SK-N-SH (cell line): ENCODE data around the gene SLC7A6. TPM values are rescaled to one million over a fixed set of nuclear protein-coding genes. Genes with fewer than 3 reads are reported as not detected.

ENCODE experiments used
- CTCF ChIA-PET: fragments of 300-600, 350-600 bp; formaldehyde crosslinking; extraction: SDS; loops from one replicate; lab custom pipeline; 2021; lab: Yijun Ruan, JAX
- POLR2A ChIA-PET: fragments of 350-600 bp; sonication (Branson Sonifier 250); formaldehyde crosslinking; extraction: SDS; loops from one replicate; lab custom pipeline; 2020; ENCODE audit warnings: antibody characterized with exemption, inconsistent platforms; lab: Yijun Ruan, JAX
- DNase-seq: peaks from one replicate; pipeline ENCODE4 v3.0.0; 2012
- H2AFZ ChIP-seq: fragments of 200-600 bp; sonication (generic); 2 replicates; pipeline ENCODE4 v1.8.1; 2016; ENCODE audit warnings: antibody characterized with exemption, mild to moderate bottlenecking, low read depth
- H3F3A ChIP-seq: fragments of 200-600 bp; sonication (generic); replicated peaks from 2 replicates; pipeline ENCODE3; 2016; ENCODE audit warnings: antibody characterized with exemption, mild to moderate bottlenecking; ENCODE audit not compliant: insufficient read depth
- H3K27ac ChIP-seq, 2 experiments: fragments of 200-500 bp in 1 of 2; fragments of 200-600 bp in 1 of 2; sonication (Bioruptor generic) in 1 of 2; sonication (generic), shearing (Covaris generic) in 1 of 2; 2 replicates each; pipeline versions ENCODE4 v1.5.1 to v1.6.1; 2014 to 2016; ENCODE audit warnings: low read depth in 2 of 2, inconsistent platforms in 1 of 2, low read length in 1 of 2, mild to moderate bottlenecking in 1 of 2, mixed read lengths in 1 of 2
- H3K27me3 ChIP-seq: fragments of 200-600 bp; sonication (generic), shearing (Covaris generic); 2 replicates; pipeline ENCODE4 v1.6.1; 2016; ENCODE audit warnings: mixed run types; ENCODE audit not compliant: insufficient read depth
- H3K36me3 ChIP-seq, 2 experiments: fragments of 200-500 bp in 1 of 2; fragments of 200-600 bp in 1 of 2; sonication (Bioruptor generic) in 1 of 2; sonication (generic) in 1 of 2; replicated peaks in 1 of 2; 2 replicates each; pipeline versions ENCODE3 to v1.5.1; 2014 to 2016; ENCODE audit warnings: low read length in 1 of 2, mild to moderate bottlenecking in 1 of 2; ENCODE audit not compliant: insufficient read depth in 2 of 2, control insufficient read depth in 1 of 2
- H3K4me1 ChIP-seq, 2 experiments: fragments of 200-500 bp in 1 of 2; fragments of 200-600 bp in 1 of 2; sonication (Bioruptor generic) in 1 of 2; sonication (generic), shearing (Covaris generic) in 1 of 2; 2 replicates each; pipeline versions ENCODE4 v1.5.1 to v1.6.1; 2014 to 2016; ENCODE audit warnings: low read depth in 1 of 2, low read length in 1 of 2, mixed run types in 1 of 2; ENCODE audit not compliant: insufficient read depth in 2 of 2, control insufficient read depth in 1 of 2
- H3K4me2 ChIP-seq: fragments of 200-600 bp; sonication (generic), shearing (Covaris generic); 2 replicates; pipeline ENCODE4 v1.6.1; 2017; ENCODE audit warnings: mixed run types
- H3K4me3 ChIP-seq, 2 experiments: fragments of 200-500 bp in 1 of 2; fragments of 200-600 bp in 1 of 2; sonication (Bioruptor generic) in 1 of 2; sonication (generic), shearing (Covaris generic) in 1 of 2; 2 replicates each; pipeline versions ENCODE4 v1.5.1 to v1.8.1; 2014 to 2016; ENCODE audit warnings: low read depth in 2 of 2, inconsistent platforms in 1 of 2, low read length in 1 of 2, mild to moderate bottlenecking in 1 of 2, mixed read lengths in 1 of 2, moderate library complexity in 1 of 2
- H3K79me2 ChIP-seq: fragments of 200-600 bp; sonication (generic); 2 replicates; pipeline ENCODE4 v1.8.1; 2017; ENCODE audit warnings: mild to moderate bottlenecking; ENCODE audit not compliant: insufficient read depth
- H3K9ac ChIP-seq: fragments of 200-600 bp; sonication (generic); 2 replicates; pipeline ENCODE4 v1.6.1; 2017; ENCODE audit warnings: mixed run types
- H3K9me2 ChIP-seq: fragments of 200-600 bp; sonication (generic); 2 replicates; pipeline ENCODE4 v1.6.1; 2017; ENCODE audit warnings: mixed run types
- H3K9me3 ChIP-seq: fragments of 200-600 bp; sonication (generic); 2 replicates; pipeline ENCODE4 v1.6.1; 2017; ENCODE audit warnings: mixed run types, mild to moderate bottlenecking, moderate library complexity
- H4K20me1 ChIP-seq: fragments of 200-600 bp; sonication (generic); 2 replicates; pipeline ENCODE4 v1.6.1; 2017; ENCODE audit warnings: mild to moderate bottlenecking, mixed run types; ENCODE audit not compliant: insufficient read depth
- CHD2 ChIP-seq: fragments of 150-350 bp; IDR thresholded peaks from 2 replicates; pipeline ENCODE4 v1.6.1; 2018; ENCODE audit warnings: low read length; ENCODE audit not compliant: partially characterized antibody
- FOSL2 ChIP-seq: IDR thresholded peaks from 2 replicates; pipeline ENCODE4 v1.4.0; 2012; ENCODE audit warnings: low read depth, mild to moderate bottlenecking, moderate library complexity, borderline replicate concordance
- FOXM1 ChIP-seq: IDR thresholded peaks from 2 replicates; pipeline ENCODE4 v1.4.0; 2012; ENCODE audit warnings: low read depth, mild to moderate bottlenecking
- GATA2 ChIP-seq: sonication (generic); formaldehyde crosslinking; IDR thresholded peaks from 2 replicates; pipeline ENCODE4 v1.5.0; 2020; ENCODE audit warnings: mild to moderate bottlenecking, missing genetic modification reagents
- MEF2A ChIP-seq: IDR thresholded peaks from 2 replicates; pipeline ENCODE4 v1.4.0; 2012; ENCODE audit warnings: low read depth, borderline replicate concordance
- PBX3 ChIP-seq: IDR thresholded peaks from 2 replicates; pipeline ENCODE4; 2012
- RAD21 ChIP-seq: IDR thresholded peaks from 2 replicates; pipeline ENCODE4 v1.6.1; 2012; ENCODE audit warnings: mild to moderate bottlenecking, low read length
- RCOR1 ChIP-seq: fragments of 150-350 bp; IDR thresholded peaks from 2 replicates; pipeline ENCODE4 v1.6.1; 2017; ENCODE audit warnings: antibody characterized with exemption, low read length
- REST ChIP-seq: IDR thresholded peaks from 2 replicates; pipeline ENCODE4 v1.6.1; 2012; ENCODE audit warnings: mild to moderate bottlenecking, low read depth, low read length, moderate library complexity
- RFX5 ChIP-seq: IDR thresholded peaks from 2 replicates; pipeline ENCODE4 v1.6.1; 2012; ENCODE audit warnings: mild to moderate bottlenecking, improper control_type of control experiment, low read length
- TAF1 ChIP-seq: IDR thresholded peaks from 2 replicates; pipeline ENCODE4 v1.6.1; 2012; ENCODE audit warnings: low read depth, mild to moderate bottlenecking, low read length, moderate library complexity, borderline replicate concordance
- USF1 ChIP-seq: IDR thresholded peaks from 2 replicates; pipeline ENCODE4 v1.4.0; 2012; ENCODE audit warnings: low read depth, borderline replicate concordance
- WGBS: methylation state at CpG from one replicate; pipeline ENCODE4 v1.1.6; 2017; ENCODE audit warnings: low lambda C conversion rate; 5-methylcytosine and 5-hydroxymethylcytosine counted together
- polyA plus RNA-seq, 3 experiments: library from polyadenylated mRNA; depleted of rRNA; stranded (reverse); fragments of >200 nt; gene quantifications; 2 replicates each; pipeline ENCODE4 v1.2.3, GENCODE V29; 2012
- TF ChIP-seq, protein P1 (sequence below): fragments of 150-350 bp; IDR thresholded peaks from 2 replicates; pipeline ENCODE4 v1.6.1; 2017; ENCODE audit warnings: antibody characterized with exemption, low read length, low read depth, borderline replicate concordance
- TF ChIP-seq, protein P2 (sequence below): fragments of 150-350 bp; IDR thresholded peaks from 2 replicates; pipeline ENCODE4 v1.6.1; 2016; ENCODE audit warnings: mild to moderate bottlenecking, low read depth, low read length

Gene SLC7A6
- polyA plus RNA-seq, 1 of the 3 experiments (the other 2 are of a cell fraction): 19.0 TPM

DNA sequence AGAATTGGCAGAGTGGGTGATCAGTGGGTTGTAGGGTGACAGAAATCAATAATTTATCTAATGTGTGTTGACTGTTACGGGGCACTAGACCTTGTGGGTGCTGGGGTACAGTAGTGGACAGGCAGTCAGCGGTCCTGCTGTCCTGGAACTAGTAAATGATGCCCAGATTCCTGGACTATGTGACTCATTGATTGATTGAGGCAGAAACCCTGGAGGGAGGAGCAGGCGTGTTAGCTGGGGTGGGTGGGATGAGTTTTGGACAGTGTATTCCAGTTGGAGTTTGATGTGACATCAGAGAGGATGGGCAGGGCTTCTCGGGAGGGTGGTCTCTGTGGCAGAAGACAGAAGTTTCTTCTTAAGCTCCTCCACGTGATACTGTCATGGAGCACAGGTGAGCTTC is 70.8 kb downstream of the SLC7A6 start:
- WGBS: 94% methylated on average over 5 of the region's 5 CpGs
- Histone ChIP-seq H3K4me2 (no peak overlapping the region), H3K79me2 (no peaks in the 10 kb centered on the region), H3K9ac (no peak overlapping the region), H3F3A (no peaks in the 10 kb centered on the region), H4K20me1 (no peaks in the 10 kb centered on the region), H3K4me3 (no peak overlapping the region), H3K27me3 (no peaks in the 10 kb centered on the region), H3K27ac (no peak overlapping the region), H3K4me1 (peaks cover 0 to 10% of the 10 kb centered on the region in 2 experiments; a peak in 1 of 4 replicates), H2AFZ (no peak overlapping the region), H3K9me2 (no peaks in the 10 kb centered on the region), H3K9me3 (no peaks in the 10 kb centered on the region), H3K36me3 (peaks cover 23 to 29% of the 10 kb centered on the region in 2 experiments)
- CTCF ChIA-PET: interaction anchor here (2.0 to 20.3 kb wide), 2 partner anchors 23 to 71 kb away, joined by 6 to 355 read pairs; partner anchors contain the start of genes PRMT7, SLC7A6 and SLC7A6OS
- DNase-seq: no peak
- TF ChIP-seq, protein P1, sequence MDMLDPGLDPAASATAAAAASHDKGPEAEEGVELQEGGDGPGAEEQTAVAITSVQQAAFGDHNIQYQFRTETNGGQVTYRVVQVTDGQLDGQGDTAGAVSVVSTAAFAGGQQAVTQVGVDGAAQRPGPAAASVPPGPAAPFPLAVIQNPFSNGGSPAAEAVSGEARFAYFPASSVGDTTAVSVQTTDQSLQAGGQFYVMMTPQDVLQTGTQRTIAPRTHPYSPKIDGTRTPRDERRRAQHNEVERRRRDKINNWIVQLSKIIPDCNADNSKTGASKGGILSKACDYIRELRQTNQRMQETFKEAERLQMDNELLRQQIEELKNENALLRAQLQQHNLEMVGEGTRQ: no peak
- TF ChIP-seq RFX5 (no peak), RAD21 (no peak), FOXM1 (no peak), USF1 (no peak), CHD2 (no peak), MEF2A (no peak), FOSL2 (no peak), RCOR1 (no peak), PBX3 (no peak), TAF1 (no peak), REST (no peak), GATA2 (CRISPR knock-in tag) (no peak)
- TF ChIP-seq, protein P2, sequence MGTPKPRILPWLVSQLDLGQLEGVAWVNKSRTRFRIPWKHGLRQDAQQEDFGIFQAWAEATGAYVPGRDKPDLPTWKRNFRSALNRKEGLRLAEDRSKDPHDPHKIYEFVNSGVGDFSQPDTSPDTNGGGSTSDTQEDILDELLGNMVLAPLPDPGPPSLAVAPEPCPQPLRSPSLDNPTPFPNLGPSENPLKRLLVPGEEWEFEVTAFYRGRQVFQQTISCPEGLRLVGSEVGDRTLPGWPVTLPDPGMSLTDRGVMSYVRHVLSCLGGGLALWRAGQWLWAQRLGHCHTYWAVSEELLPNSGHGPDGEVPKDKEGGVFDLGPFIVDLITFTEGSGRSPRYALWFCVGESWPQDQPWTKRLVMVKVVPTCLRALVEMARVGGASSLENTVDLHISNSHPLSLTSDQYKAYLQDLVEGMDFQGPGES: no peak
- POLR2A ChIA-PET: no interaction called here
